ENCODE measurements around the gene NRXN2.

NRXN2 gene

DNA sequence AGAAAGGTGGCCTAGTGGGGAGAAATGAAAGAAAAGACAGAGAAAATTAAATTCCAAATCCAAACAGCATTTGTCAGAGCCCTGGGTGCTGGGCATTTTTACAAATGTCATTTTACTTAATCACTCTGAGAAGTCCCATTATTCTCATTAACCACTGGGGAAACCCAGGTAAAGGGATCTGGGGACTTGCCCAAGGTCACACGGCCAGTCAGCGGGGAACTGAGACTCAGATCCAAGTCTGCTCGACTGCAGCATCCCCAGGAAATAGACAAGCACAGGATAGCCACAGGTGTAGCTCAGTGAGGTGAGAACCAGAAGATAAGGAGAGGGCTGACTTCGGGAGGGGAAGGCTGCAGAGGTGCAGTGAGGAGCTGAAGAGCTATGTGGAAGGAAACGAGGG is 7.9 kb downstream of the NRXN2 start:
- ChIA-PET CTCF (interaction anchor here (0.6 to 1.3 kb wide), 2 partner anchors 40 to 266 kb away, joined by 4 to 5 read pairs; no protein-coding TSS in a partner anchor), POLR2A (ENCODE audit: low non-redundant PET) (interaction anchor here (0.6 kb wide), 1 partner anchor 149 kb away, joined by 5 read pairs; no protein-coding TSS in a partner anchor)
- TF ChIP-seq, protein P1, sequence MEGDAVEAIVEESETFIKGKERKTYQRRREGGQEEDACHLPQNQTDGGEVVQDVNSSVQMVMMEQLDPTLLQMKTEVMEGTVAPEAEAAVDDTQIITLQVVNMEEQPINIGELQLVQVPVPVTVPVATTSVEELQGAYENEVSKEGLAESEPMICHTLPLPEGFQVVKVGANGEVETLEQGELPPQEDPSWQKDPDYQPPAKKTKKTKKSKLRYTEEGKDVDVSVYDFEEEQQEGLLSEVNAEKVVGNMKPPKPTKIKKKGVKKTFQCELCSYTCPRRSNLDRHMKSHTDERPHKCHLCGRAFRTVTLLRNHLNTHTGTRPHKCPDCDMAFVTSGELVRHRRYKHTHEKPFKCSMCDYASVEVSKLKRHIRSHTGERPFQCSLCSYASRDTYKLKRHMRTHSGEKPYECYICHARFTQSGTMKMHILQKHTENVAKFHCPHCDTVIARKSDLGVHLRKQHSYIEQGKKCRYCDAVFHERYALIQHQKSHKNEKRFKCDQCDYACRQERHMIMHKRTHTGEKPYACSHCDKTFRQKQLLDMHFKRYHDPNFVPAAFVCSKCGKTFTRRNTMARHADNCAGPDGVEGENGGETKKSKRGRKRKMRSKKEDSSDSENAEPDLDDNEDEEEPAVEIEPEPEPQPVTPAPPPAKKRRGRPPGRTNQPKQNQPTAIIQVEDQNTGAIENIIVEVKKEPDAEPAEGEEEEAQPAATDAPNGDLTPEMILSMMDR (conservative IDR thresholded peaks at IDR 0.05; ENCODE audit: low read depth) = no peak
- no peak overlapping the region for H3K27ac ChIP-seq
- no peak for DNase-seq (ENCODE audit: low spot score)

DNA sequence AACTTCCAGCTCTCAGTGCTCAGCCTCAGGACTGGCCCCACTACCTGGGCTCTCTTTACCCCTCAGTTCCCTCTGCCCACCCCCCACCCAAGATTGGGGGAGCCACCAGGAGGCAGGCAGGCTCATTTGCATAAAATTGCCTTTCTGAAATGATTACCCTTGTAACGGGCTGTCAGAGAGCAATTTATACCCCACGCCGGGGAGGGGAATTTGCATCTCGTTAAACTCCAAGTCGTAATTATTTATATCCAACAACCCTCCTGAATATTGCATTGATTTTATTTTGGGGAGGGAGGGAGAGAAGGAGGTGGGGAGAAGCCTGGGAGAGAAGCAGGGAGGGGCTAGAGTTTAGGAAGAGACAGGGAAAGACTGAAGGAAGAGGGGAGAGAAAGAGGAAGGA is 8.3 kb downstream of the NRXN2 start:
- CTCF ChIA-PET = interaction anchor here (0.8 kb wide), 1 partner anchor 852 kb away, joined by 4 read pairs; no protein-coding TSS in a partner anchor

DNA sequence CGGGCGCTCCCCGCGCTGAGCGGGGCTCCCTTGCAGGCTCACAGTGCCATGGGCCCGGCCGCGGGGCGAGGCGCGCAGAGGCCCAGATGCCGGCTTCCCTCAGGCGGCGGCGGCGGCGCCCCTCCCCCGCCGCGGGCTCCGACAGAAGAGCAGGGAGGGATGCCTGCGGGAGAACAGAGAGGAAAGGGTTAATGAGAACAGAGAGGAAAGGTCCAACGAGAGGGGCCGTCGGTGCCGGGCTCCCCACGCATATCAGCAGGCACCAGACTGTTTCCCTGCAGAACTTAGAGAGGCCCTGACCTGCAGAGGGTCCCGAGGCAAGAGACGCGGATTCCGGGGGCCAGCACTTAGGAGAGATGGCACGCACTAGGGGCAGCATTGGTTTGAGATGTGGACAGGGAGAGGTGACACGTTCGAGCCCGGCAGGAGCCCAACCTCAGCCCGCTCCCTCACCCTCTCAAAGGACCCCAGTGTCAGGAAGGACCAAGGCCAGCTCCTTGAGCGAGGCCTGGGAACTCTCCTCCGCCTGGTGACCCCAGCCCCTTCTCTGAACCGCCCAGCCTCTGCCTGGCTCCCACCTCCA is 9.1 kb downstream of the NRXN2 start:
- TF ChIP-seq, protein P1 (conservative IDR thresholded peaks at IDR 0.05; ENCODE audit: low read depth) = no peak
- POLR2A ChIA-PET (ENCODE audit: low non-redundant PET) = no interaction called here
- CTCF ChIA-PET = interaction anchor here (0.6 to 1.3 kb wide), 3 partner anchors 10 to 853 kb away, joined by 3 to 4 read pairs (median 4); no protein-coding TSS in a partner anchor
- DNase-seq (ENCODE audit: low spot score) = no peak
- H3K27ac ChIP-seq = no peak overlapping the region

More for the DNA sequence above, 8.3 kb downstream of the NRXN2 start:
- H3K27ac ChIP-seq = no peak overlapping the region
- POLR2A ChIA-PET (ENCODE audit: low non-redundant PET) = no interaction called here
- DNase-seq (ENCODE audit: low spot score) = no peak
- TF ChIP-seq, protein P1 (conservative IDR thresholded peaks at IDR 0.05; ENCODE audit: low read depth) = no peak

DNA sequence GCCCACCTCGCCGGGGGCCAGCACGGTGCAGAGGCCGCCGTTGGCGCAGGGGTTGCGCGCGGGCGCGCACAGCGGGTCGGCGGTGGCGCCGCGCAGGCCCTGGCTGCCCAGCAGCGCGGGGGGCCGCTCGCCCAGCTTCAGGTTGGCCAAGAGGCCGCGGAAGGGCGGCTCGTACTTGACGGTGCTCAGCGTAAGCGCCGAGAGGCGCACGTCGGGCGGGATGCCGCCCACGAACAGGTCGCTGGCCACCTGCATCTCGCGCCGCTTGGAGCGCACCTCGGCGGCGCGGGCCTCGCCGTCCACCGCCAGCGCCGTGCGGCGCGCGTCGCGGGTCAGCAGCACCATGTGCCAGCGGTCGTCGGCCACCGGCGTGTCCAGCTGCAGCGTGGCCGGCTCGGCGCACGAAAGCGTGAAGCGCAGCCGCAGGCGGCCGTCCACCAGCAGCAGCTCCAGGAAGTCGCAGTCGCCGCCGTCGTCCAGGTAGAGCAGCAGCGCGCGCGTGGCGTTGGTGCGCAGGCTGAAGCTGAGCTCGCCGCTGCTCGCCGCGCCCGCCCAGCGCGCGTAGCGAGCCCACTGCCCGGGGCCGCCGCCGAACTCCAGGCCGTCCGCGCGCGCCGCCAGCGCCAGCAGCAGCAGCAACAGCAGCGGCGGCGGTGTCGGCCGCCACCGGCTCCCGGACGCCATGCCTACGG is 9.8 kb downstream of the NRXN2 start:
- ChIA-PET CTCF (interaction anchor here (0.6 to 1.3 kb wide), 2 partner anchors 10 to 24 kb away, joined by 3 to 4 read pairs; no protein-coding TSS in a partner anchor), POLR2A (ENCODE audit: low non-redundant PET) (no interaction called here)
- TF ChIP-seq, protein P1 (conservative IDR thresholded peaks at IDR 0.05; ENCODE audit: low read depth) = no peak
- peak; percentile 36 for DNase-seq (ENCODE audit: low spot score)
- no peak overlapping the region for H3K27ac ChIP-seq

DNA sequence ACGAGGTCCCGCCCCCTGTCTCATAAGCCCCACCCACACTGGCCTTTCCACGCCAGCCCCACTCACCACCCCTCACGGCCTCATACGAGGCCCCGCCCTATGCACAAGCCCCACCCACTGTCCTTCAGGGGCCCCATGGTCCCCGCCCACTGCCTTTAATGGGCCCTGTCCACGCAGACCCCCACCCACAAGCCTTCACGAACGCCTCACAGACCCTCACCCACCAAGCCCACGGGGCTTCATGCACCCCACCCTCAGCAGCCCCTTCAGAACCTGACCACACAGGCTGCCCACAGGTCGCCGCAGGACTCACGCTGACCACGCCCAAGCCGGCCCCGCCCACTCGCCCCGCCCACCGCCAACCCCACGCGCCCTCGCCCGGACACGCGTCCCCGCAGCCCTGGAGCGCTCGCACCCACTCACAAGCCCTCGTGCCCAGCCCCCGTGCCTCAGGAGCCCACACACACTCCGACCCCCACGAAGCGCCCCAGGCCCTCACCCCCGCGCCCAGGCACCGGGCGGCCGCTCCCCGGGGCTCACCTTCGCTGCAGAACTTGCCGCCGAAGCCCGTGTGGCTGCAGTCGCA is 10.5 kb downstream of the NRXN2 start:
- H3K27ac ChIP-seq = no peak overlapping the region
- ChIA-PET CTCF (no interaction called here), POLR2A (ENCODE audit: low non-redundant PET) (no interaction called here)
- TF ChIP-seq, protein P1 (conservative IDR thresholded peaks at IDR 0.05; ENCODE audit: low read depth) = no peak
- no peak for DNase-seq (ENCODE audit: low spot score)

DNA sequence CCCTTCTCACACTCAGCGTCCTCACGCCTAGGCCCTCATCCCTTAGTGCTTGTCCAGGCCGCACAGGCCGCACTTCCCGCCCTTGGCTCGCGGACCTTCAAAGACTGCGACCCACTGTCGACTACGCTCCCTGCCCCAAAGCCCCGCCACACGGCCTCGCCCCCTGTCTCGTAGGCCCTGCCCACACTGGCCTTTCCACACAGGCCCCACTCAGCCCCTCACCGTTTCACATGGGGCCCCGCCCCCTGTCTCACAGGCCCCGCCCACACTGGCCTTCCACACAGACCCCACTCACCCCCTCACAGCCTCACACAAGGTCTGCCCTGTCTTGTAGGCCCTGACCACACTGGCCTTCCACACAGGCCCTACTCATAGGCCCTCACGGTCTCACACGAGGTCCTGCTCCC is 11.0 kb downstream of the NRXN2 start:
- H3K27ac ChIP-seq = no peak overlapping the region
- no peak for DNase-seq (ENCODE audit: low spot score)
- ChIA-PET CTCF (no interaction called here), POLR2A (ENCODE audit: low non-redundant PET) (no interaction called here)
- TF ChIP-seq, protein P1 (conservative IDR thresholded peaks at IDR 0.05; ENCODE audit: low read depth) = no peak

Measured in RWPE1 (cell line).